ENCODE results near the gene CCR1. TPM values are rescaled to one million over a fixed set of nuclear protein-coding genes. Genes with fewer than 3 reads are reported as not detected.

Gene CCR1
- total RNA-seq, 1 donor from 2014 or later, result 2.0 TPM

- Histone ChIP-seq H3K9me3 (replicated peaks) (no peaks in the 10 kb centered on the region), H3K27me3 (ENCODE audit: low read depth) (no peaks in the 10 kb centered on the region), H3K4me3 (no peak overlapping the region), H3K27ac (replicated peaks) (no peak overlapping the region), H3K4me1 (no peaks in the 10 kb centered on the region), H3K36me3 (no peaks in the 10 kb centered on the region)
- intact Hi-C loops (cut with micrococcal nuclease), result no loop called here
- no peak for TF ChIP-seq CTCF (IDR thresholded peaks at IDR 0.05; ENCODE audit: borderline replicate concordance)
- DNase-seq, result no peak
Observed at GRCh38 chr3:46205286-46205960, 2.7 kb downstream of the CCR1 start.

- no peak for DNase-seq
- intact Hi-C loops (cut with micrococcal nuclease), result no loop called here
- no peak for TF ChIP-seq CTCF (IDR thresholded peaks at IDR 0.05; ENCODE audit: borderline replicate concordance)
- Histone ChIP-seq H3K4me1 (no peaks in the 10 kb centered on the region), H3K27me3 (ENCODE audit: low read depth) (no peaks in the 10 kb centered on the region), H3K27ac (replicated peaks) (no peak overlapping the region), H3K36me3 (no peaks in the 10 kb centered on the region), H3K9me3 (replicated peaks) (no peaks in the 10 kb centered on the region), H3K4me3 (no peak overlapping the region)
Observed at GRCh38 chr3:46203681-46204080, 4.4 kb downstream of the CCR1 start.

- no peaks in the 10 kb centered on the region for H3K36me3 ChIP-seq
- no peaks in the 10 kb centered on the region for H3K4me1 ChIP-seq
- H3K9me3 ChIP-seq (replicated peaks), result peaks cover 8% of the 10 kb centered on the region
- H3K27me3 ChIP-seq (ENCODE audit: low read depth), result no peaks in the 10 kb centered on the region
- no peak for TF ChIP-seq CTCF (IDR thresholded peaks at IDR 0.05; ENCODE audit: borderline replicate concordance)
- DNase-seq, result no peak
- H3K27ac ChIP-seq (replicated peaks), result no peak overlapping the region
- no peak overlapping the region for H3K4me3 ChIP-seq
- intact Hi-C loops (cut with micrococcal nuclease), result no loop called here
Observed at GRCh38 chr3:46202535-46202934, 5.6 kb downstream of the CCR1 start.

- TF ChIP-seq CTCF (IDR thresholded peaks at IDR 0.05; ENCODE audit: borderline replicate concordance), result no peak
- no peaks in the 10 kb centered on the region for H3K27me3 ChIP-seq (ENCODE audit: low read depth)
- H3K27ac ChIP-seq (replicated peaks), result no peak overlapping the region
- H3K9me3 ChIP-seq (replicated peaks), result peaks cover 8% of the 10 kb centered on the region
- no peaks in the 10 kb centered on the region for H3K4me1 ChIP-seq
- no peaks in the 10 kb centered on the region for H3K36me3 ChIP-seq
- intact Hi-C loops (cut with micrococcal nuclease), result no loop called here
- no peak for DNase-seq
- H3K4me3 ChIP-seq, result no peak overlapping the region
Observed at GRCh38 chr3:46200790-46201189, 7.3 kb downstream of the CCR1 start.

GRCh38 chr3:46200211-46200610 is 7.9 kb downstream of the CCR1 start:
- intact Hi-C loops (cut with micrococcal nuclease), result no loop called here
- H3K4me1 ChIP-seq, result no peaks in the 10 kb centered on the region
- DNase-seq, result no peak
- H3K36me3 ChIP-seq, result no peaks in the 10 kb centered on the region
- no peak overlapping the region for H3K27ac ChIP-seq (replicated peaks)
- no peak for TF ChIP-seq CTCF (IDR thresholded peaks at IDR 0.05; ENCODE audit: borderline replicate concordance)
- H3K4me3 ChIP-seq, result no peak overlapping the region
- H3K27me3 ChIP-seq (ENCODE audit: low read depth), result no peaks in the 10 kb centered on the region
- H3K9me3 ChIP-seq (replicated peaks), result peaks cover 10% of the 10 kb centered on the region

All from left ventricle myocardium inferior (tissue), 1 donor.